ENCODE data around the gene FMN2.

DNA sequence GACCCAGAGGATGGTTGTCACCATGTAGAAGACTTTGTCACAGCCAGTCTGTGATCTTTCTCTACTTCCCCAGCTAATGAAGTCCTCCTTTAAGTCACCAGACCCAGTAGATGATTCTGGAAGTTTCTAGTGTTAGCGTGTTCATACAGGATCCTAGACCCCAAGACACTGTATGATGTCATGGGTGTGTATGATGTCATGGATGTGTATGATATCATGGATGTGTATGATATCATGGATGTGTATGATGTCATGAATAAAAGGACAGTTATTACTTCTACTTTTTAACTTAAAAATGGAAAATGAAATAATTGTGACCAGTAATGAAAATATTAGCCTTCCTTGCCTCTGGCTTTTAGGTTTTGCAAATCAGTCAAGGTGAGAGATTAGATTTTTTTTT lies 260.0 kb downstream of the FMN2 start:
- TF ChIP-seq CTCF (IDR thresholded peaks at IDR 0.05; ENCODE audit: poor library complexity) (no peak), EZH2 (IDR thresholded peaks at IDR 0.05; ENCODE audit: borderline replicate concordance) (no peak), EZH2phosphoT487 (IDR thresholded peaks at IDR 0.05; ENCODE audit: low read depth, severe bottlenecking, unreplicated experiment) (no peak)
